AG20443 (cell line): ENCODE results near the gene AAR2.

ENCODE experiments used
- DNase-seq: peaks from one replicate; pipeline ENCODE4 v3.0.0; 2012; ENCODE audit warnings: low spot score, mixed read lengths

The AAR2 gene

GRCh38 chr20:36279776-36280175 lies 43.5 kb downstream of the AAR2 start:
- DNase-seq: no peak

GRCh38 chr20:36281785-36282380 lies 45.6 kb downstream of the AAR2 start:
- no peak for DNase-seq

GRCh38 chr20:36284751-36285150 lies 48.5 kb downstream of the AAR2 start:
- no peak for DNase-seq

- DNase-seq: no peak
Observed at GRCh38 chr20:36285746-36286447, 49.6 kb downstream of the AAR2 start.

- no peak for DNase-seq
Observed at GRCh38 chr20:36297656-36298055, 61.4 kb downstream of the AAR2 start.

- no peak for DNase-seq
Observed at GRCh38 chr20:36298061-36298460, 61.8 kb downstream of the AAR2 start.

GRCh38 chr20:36298795-36299339 lies 62.6 kb downstream of the AAR2 start:
- no peak for DNase-seq

- no peak for DNase-seq
Observed at GRCh38 chr20:36299459-36299858, 63.2 kb downstream of the AAR2 start.

GRCh38 chr20:36301359-36302119 lies 65.3 kb downstream of the AAR2 start:
- DNase-seq: no peak

- DNase-seq: no peak
Observed at GRCh38 chr20:36303020-36303595, 66.8 kb downstream of the AAR2 start.

- no peak for DNase-seq
Observed at GRCh38 chr20:36303831-36304230, 67.6 kb downstream of the AAR2 start.

- no peak for DNase-seq
Observed at GRCh38 chr20:36304786-36305495, 68.7 kb downstream of the AAR2 start.

- DNase-seq: no peak
Observed at GRCh38 chr20:36305602-36306551, 69.6 kb downstream of the AAR2 start, which contains the start of gene DLGAP4. TSS of gene DLGAP4 (plus strand) at chr20:36306339. CDS start at chr20:36431718, 125,379 bp downstream.
